K562 (cell line): ENCODE measurements around the gene AWAT1. TPM values are rescaled to one million over a fixed set of nuclear protein-coding genes. Genes with fewer than 3 reads are reported as not detected.

ENCODE experiments used
- ARID1B ChIP-seq: fragments of 450-650 bp; IDR thresholded peaks from 2 replicates; pipeline ENCODE4 v1.6.1; 2016; ENCODE audit warnings: antibody characterized with exemption, mild to moderate bottlenecking, inconsistent platforms
- BHLHE40 ChIP-seq: IDR thresholded peaks from 2 replicates; pipeline ENCODE4 v1.6.1; 2011; ENCODE audit warnings: low read length, improper control_type of control experiment
- CBFA2T2 ChIP-seq: fragments of 450-650 bp; conservative IDR thresholded peaks from 2 replicates; pipeline ENCODE4 v1.6.1; 2017; ENCODE audit warnings: mild to moderate bottlenecking
- CREBBP ChIP-seq: IDR thresholded peaks from one replicate; pipeline ENCODE4 v1.6.1; 2012; ENCODE audit warnings: low read depth, mild to moderate bottlenecking, control low read depth, inconsistent platforms, low read length
- CREM ChIP-seq: IDR thresholded peaks from 2 replicates; pipeline ENCODE4 v1.6.1; 2014; ENCODE audit warnings: antibody characterized with exemption, low read depth
- CTBP1 ChIP-seq: fragments of 450-650 bp; IDR thresholded peaks from 2 replicates; pipeline ENCODE4 v1.6.1; 2016; ENCODE audit warnings: borderline replicate concordance
- FIP1L1 ChIP-seq: fragments of 200-400 bp; formaldehyde crosslinking; IDR thresholded peaks from 2 replicates; pipeline ENCODE4 v1.6.1; 2018; ENCODE audit warnings: mild to moderate bottlenecking, low read depth, low read length; ENCODE audit not compliant: poor library complexity, severe bottlenecking
- HMGN3 ChIP-seq: IDR thresholded peaks from 2 replicates; pipeline ENCODE4 v1.6.1; 2011; ENCODE audit warnings: borderline replicate concordance, low read depth, mild to moderate bottlenecking, mixed read lengths, low read length; ENCODE audit not compliant: insufficient read length; ENCODE audit errors: extremely low read depth
- MTA2 ChIP-seq: fragments of 450-650 bp; IDR thresholded peaks from 2 replicates; pipeline ENCODE4 v1.6.1; 2016; ENCODE audit warnings: low read depth
- PRMT5 ChIP-seq: sonication (generic); formaldehyde crosslinking; IDR thresholded peaks from 2 replicates; pipeline ENCODE4 v1.5.0; 2020; ENCODE audit warnings: missing genetic modification reagents
- PRPF4 ChIP-seq: fragments of 200-400 bp; formaldehyde crosslinking; IDR thresholded peaks from one replicate; pipeline ENCODE4 v1.6.1; 2017; ENCODE audit warnings: low read length, low read depth, mild to moderate bottlenecking; ENCODE audit not compliant: insufficient read depth, poor library complexity, severe bottlenecking
- SMARCC2 ChIP-seq: fragments of 450-650 bp; IDR thresholded peaks from 2 replicates; pipeline ENCODE4 v1.6.1; 2017; ENCODE audit warnings: antibody characterized with exemption, moderate library complexity, mild to moderate bottlenecking, low read depth
- TAL1 ChIP-seq: fragments of 450-650 bp; IDR thresholded peaks from 2 replicates; pipeline ENCODE4 v1.6.1; 2016; ENCODE audit warnings: mild to moderate bottlenecking
- polyA plus RNA-seq, 8 experiments: library from polyadenylated mRNA; depleted of rRNA in 4 of 8; stranded (reverse) in 5 of 8; unstranded in 3 of 8; fragments of >200 nt; fragmentation: Nextera tagmentation in 2 of 8; fragmentation: Illumina TruSeq in 1 of 8; extraction: Ambion mirVana in 2 of 8; extraction: Trizol in 1 of 8; gene quantifications; 2 replicates each; pipeline versions ENCODE4 v1.2.1 to v1.2.3, GENCODE V29; 2011 to 2014; ENCODE audit warnings: inconsistent platforms in 1 of 8, missing spikeins in 1 of 8
- total RNA-seq, 7 experiments: library from RNA; depleted of rRNA in 6 of 7; stranded (reverse); fragments of >200 nt in 6 of 7; fragmentation: Illumina TruSeq in 2 of 7; extraction: Trizol in 2 of 7; gene quantifications; 2 replicates each; pipeline versions ENCODE4 v1.2.1 to v1.2.3, GENCODE V29; 2011 to 2021; ENCODE audit warnings: low replicate concordance in 1 of 7
- TF ChIP-seq, protein P1 (sequence below): fragments of 250-450 bp; sonication (Bioruptor Pico); IDR thresholded peaks from 2 replicates; pipeline ENCODE4 v1.4.0; 2020; ENCODE audit warnings: mild to moderate bottlenecking, moderate library complexity
- TF ChIP-seq, protein P2 (sequence below), 2 experiments: fragments of 450-650 bp in 1 of 2; sonication (generic) in 1 of 2; formaldehyde crosslinking in 1 of 2; IDR thresholded peaks; 2 replicates each; pipeline versions ENCODE4 v1.7.1 to v1.9.0; 2016 to 2022; ENCODE audit warnings: inconsistent platforms in 1 of 2, mild to moderate bottlenecking in 1 of 2, missing genetic modification reagents in 1 of 2

AWAT1 gene
- total and polyA plus RNA-seq, 9 of the 15 experiments (the other 6 are each of a cell fraction or from before 2014, with no cell fraction given) = not detected

DNA sequence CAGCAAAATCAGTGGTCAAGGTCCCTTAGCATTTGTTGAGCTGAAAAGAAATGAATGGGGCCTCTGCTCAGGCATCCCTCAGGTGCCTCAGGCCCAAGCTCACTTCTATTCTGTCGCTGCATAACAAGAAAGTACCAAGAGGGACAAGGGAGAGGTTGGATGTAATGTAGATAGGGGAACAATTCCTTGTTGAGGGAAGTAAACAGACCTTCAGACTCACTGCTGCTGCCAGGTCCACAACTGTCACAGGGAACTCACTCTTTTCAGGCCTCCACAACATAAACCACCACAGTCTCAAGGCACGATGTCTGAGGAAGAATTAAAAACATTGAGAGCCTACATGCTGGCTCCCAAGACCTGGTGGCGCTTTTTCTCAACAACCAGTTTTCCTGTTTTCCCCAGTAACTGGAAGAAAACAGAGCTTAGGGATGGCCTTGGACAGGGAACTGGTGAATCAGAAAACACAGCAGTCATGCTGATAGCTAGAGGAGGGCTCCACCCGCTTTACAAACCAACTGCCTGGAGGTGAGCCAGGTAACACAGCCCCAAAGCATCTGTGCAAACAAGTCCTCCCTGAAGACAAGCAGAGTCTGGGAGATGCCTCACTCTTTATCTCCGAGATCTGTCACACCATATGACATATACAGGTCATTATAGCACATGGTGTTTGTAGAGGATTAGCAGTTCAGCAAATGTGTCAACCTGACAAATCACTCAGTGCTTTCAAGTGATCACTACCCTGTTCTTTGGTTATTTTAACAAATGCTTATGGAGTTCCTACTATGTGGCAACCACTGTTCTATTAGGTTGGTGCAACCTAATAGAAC lies 14.3 kb upstream of the AWAT1 start (continued):
- TF ChIP-seq PRMT5 (CRISPR knock-in tag) = no peak
- no peak for TF ChIP-seq HMGN3
- TF ChIP-seq PRPF4 = no peak
- TF ChIP-seq, protein P1, sequence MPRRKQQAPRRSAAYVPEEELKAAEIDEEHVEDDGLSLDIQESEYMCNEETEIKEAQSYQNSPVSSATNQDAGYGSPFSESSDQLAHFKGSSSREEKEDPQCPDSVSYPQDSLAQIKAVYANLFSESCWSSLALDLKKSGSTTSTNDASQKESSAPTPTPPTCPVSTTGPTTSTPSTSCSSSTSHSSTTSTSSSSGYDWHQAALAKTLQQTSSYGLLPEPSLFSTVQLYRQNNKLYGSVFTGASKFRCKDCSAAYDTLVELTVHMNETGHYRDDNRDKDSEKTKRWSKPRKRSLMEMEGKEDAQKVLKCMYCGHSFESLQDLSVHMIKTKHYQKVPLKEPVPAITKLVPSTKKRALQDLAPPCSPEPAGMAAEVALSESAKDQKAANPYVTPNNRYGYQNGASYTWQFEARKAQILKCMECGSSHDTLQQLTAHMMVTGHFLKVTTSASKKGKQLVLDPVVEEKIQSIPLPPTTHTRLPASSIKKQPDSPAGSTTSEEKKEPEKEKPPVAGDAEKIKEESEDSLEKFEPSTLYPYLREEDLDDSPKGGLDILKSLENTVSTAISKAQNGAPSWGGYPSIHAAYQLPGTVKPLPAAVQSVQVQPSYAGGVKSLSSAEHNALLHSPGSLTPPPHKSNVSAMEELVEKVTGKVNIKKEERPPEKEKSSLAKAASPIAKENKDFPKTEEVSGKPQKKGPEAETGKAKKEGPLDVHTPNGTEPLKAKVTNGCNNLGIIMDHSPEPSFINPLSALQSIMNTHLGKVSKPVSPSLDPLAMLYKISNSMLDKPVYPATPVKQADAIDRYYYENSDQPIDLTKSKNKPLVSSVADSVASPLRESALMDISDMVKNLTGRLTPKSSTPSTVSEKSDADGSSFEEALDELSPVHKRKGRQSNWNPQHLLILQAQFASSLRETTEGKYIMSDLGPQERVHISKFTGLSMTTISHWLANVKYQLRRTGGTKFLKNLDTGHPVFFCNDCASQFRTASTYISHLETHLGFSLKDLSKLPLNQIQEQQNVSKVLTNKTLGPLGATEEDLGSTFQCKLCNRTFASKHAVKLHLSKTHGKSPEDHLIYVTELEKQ (CRISPR knock-in tag) = no peak
- TF ChIP-seq SMARCC2 = no peak
- TF ChIP-seq ARID1B = peak; percentile 73
- TF ChIP-seq, protein P2, sequence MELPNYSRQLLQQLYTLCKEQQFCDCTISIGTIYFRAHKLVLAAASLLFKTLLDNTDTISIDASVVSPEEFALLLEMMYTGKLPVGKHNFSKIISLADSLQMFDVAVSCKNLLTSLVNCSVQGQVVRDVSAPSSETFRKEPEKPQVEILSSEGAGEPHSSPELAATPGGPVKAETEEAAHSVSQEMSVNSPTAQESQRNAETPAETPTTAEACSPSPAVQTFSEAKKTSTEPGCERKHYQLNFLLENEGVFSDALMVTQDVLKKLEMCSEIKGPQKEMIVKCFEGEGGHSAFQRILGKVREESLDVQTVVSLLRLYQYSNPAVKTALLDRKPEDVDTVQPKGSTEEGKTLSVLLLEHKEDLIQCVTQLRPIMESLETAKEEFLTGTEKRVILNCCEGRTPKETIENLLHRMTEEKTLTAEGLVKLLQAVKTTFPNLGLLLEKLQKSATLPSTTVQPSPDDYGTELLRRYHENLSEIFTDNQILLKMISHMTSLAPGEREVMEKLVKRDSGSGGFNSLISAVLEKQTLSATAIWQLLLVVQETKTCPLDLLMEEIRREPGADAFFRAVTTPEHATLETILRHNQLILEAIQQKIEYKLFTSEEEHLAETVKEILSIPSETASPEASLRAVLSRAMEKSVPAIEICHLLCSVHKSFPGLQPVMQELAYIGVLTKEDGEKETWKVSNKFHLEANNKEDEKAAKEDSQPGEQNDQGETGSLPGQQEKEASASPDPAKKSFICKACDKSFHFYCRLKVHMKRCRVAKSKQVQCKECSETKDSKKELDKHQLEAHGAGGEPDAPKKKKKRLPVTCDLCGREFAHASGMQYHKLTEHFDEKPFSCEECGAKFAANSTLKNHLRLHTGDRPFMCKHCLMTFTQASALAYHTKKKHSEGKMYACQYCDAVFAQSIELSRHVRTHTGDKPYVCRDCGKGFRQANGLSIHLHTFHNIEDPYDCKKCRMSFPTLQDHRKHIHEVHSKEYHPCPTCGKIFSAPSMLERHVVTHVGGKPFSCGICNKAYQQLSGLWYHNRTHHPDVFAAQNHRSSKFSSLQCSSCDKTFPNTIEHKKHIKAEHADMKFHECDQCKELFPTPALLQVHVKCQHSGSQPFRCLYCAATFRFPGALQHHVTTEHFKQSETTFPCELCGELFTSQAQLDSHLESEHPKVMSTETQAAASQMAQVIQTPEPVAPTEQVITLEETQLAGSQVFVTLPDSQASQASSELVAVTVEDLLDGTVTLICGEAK (IDR thresholded peaks at IDR 0.05) = no peak
- TF ChIP-seq, protein P2 (CRISPR knock-in tag; IDR thresholded peaks at IDR 0.05) = no peak
- TF ChIP-seq CBFA2T2 = peak; percentile 80
- TF ChIP-seq CREBBP = no peak
- 0 out of 2 replicates have a peak, but pooled peaks have one; percentile 33 for TF ChIP-seq CREM
- TF ChIP-seq FIP1L1 = no peak
- peak; percentile 64 for TF ChIP-seq TAL1
- TF ChIP-seq MTA2 = 0 out of 2 replicates have a peak, but pooled peaks have one; percentile 30
- TF ChIP-seq CTBP1 = peak; percentile 93
- TF ChIP-seq BHLHE40 = 0 out of 2 replicates have a peak, but pooled peaks have one; percentile 21
